Endothelial cell of umbilical vein (primary cell): ENCODE measurements around the gene DST.

Source experiments
- EZH2 ChIP-seq: IDR thresholded peaks from 2 replicates; pipeline ENCODE4 v1.6.1; 2012; ENCODE audit warnings: borderline replicate concordance, low read depth, mild to moderate bottlenecking, moderate library complexity, low read length, inconsistent platforms; ENCODE audit not compliant: severe bottlenecking
- FOS ChIP-seq: IDR thresholded peaks from 2 replicates; pipeline ENCODE4 v1.6.1; 2011; ENCODE audit warnings: mild to moderate bottlenecking, low read length, moderate library complexity, borderline replicate concordance; ENCODE audit not compliant: insufficient read depth
- GATA2 ChIP-seq: IDR thresholded peaks from 2 replicates; pipeline ENCODE4 v1.7.0; 2011; ENCODE audit warnings: low read depth, mild to moderate bottlenecking, moderate library complexity, mixed read lengths, low read length; ENCODE audit not compliant: insufficient read length, insufficient read depth
- JUN ChIP-seq: IDR thresholded peaks from 2 replicates; pipeline ENCODE4 v1.6.1; 2011; ENCODE audit warnings: borderline replicate concordance, low read depth; ENCODE audit not compliant: insufficient read length, insufficient read depth
- MYC ChIP-seq: IDR thresholded peaks from one replicate; pipeline ENCODE4 v1.6.1; 2011; ENCODE audit warnings: mild to moderate bottlenecking, low read depth, low read length
- POLR2A ChIP-seq: IDR thresholded peaks from 2 replicates; pipeline ENCODE4 v1.6.1; 2012; ENCODE audit warnings: low read depth, mild to moderate bottlenecking, control low read depth, low read length
- POLR2AphosphoS5 ChIP-seq: IDR thresholded peaks from 2 replicates; pipeline ENCODE4 v1.6.1; 2012; ENCODE audit warnings: low read depth, mild to moderate bottlenecking, control low read depth, low read length, moderate library complexity; ENCODE audit not compliant: insufficient read depth
- TF ChIP-seq, protein P1 (sequence below), 2 donors: IDR thresholded peaks; 1 replicate in 1 of 2; 2 replicates in 1 of 2; pipeline ENCODE4 v1.5.1; 2011; ENCODE audit warnings: low read length in 2 of 2, mild to moderate bottlenecking in 2 of 2, moderate library complexity in 2 of 2, control low read depth in 1 of 2, inconsistent platforms in 1 of 2, low read depth in 1 of 2; ENCODE audit not compliant: insufficient read depth in 1 of 2; ENCODE audit errors: extremely low read depth in 1 of 2
- TF ChIP-seq, protein P2 (sequence below): IDR thresholded peaks from 2 replicates; pipeline ENCODE4 v1.6.1; 2011; ENCODE audit not compliant: insufficient read depth, insufficient read length

DNA sequence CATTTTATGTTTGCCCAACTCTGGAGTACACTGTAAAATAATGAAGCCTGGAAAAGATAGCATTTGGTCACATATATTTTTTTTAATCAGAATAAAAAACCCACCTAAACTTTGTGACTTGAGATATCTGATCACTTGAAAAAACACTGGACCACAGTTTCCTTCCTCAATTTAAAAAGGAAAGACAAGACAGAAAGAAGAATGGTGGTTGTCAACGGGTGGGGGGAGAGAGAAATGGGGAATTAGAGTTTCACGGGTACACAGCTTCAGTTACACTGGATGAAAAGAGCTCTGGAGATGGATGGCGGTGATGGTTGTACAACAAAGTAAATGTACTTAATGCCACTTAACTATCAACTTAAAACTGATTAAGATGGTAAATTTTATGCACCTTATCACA lies 14.7 kb upstream of the DST start:
- TF ChIP-seq, protein P1, sequence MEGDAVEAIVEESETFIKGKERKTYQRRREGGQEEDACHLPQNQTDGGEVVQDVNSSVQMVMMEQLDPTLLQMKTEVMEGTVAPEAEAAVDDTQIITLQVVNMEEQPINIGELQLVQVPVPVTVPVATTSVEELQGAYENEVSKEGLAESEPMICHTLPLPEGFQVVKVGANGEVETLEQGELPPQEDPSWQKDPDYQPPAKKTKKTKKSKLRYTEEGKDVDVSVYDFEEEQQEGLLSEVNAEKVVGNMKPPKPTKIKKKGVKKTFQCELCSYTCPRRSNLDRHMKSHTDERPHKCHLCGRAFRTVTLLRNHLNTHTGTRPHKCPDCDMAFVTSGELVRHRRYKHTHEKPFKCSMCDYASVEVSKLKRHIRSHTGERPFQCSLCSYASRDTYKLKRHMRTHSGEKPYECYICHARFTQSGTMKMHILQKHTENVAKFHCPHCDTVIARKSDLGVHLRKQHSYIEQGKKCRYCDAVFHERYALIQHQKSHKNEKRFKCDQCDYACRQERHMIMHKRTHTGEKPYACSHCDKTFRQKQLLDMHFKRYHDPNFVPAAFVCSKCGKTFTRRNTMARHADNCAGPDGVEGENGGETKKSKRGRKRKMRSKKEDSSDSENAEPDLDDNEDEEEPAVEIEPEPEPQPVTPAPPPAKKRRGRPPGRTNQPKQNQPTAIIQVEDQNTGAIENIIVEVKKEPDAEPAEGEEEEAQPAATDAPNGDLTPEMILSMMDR (IDR thresholded peaks at IDR 0.05; ENCODE audit: extremely low read depth in 1 of 2, insufficient read depth in 1 of 2, low read depth in 1 of 2, low read length in 2 of 2), result no peak
- TF ChIP-seq EZH2 (no peak), POLR2A (no peak), GATA2 (no peak), MYC (no peak), FOS (no peak), POLR2AphosphoS5 (no peak), JUN (no peak)
- TF ChIP-seq, protein P2, sequence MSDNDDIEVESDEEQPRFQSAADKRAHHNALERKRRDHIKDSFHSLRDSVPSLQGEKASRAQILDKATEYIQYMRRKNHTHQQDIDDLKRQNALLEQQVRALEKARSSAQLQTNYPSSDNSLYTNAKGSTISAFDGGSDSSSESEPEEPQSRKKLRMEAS, result no peak
